Measurements from ENCODE around the gene LPIN1. TPM values are rescaled to one million over a fixed set of nuclear protein-coding genes. Genes with fewer than 3 reads are reported as not detected.

The LPIN1 gene
- total RNA-seq, 4 donors from 2014 or later: 55.2 to 77.0 (median 72.8) TPM

DNA sequence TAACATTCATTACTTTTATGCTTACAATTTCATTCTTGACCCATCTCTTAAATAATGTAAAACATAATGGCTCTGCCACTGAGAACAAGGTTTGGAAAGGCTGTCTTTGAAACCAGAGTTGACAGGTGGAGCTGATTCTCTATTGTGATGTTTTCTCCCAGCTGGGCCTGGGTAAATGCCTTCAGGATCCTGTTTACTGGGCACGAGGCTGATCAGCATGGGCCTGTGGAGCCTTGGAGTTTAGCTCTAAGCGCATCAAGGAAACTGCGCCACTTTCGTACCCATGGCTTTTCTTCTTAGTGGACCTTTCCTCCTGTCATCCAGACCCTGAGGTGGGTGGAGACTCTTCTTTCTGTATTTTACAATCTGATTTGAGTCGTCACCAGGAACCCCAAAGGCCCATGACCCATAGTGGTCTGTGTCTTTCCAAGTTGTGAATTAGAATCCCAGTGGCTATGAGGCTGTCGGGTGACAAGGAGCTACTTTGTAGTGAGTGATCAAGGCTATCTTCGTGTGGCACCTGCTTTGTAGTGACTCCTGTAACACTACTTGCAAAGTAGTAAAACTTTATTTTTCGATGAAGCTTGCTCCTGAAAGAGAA is 123.1 kb downstream of the LPIN1 start:
- no peak for TF ChIP-seq EP300 (IDR thresholded peaks at IDR 0.05)
- no peak for TF ChIP-seq POLR2A (IDR thresholded peaks at IDR 0.05; ENCODE audit: low read depth)
- TF ChIP-seq POLR2AphosphoS5 (IDR thresholded peaks at IDR 0.05): no peak
- TF ChIP-seq, protein P1, sequence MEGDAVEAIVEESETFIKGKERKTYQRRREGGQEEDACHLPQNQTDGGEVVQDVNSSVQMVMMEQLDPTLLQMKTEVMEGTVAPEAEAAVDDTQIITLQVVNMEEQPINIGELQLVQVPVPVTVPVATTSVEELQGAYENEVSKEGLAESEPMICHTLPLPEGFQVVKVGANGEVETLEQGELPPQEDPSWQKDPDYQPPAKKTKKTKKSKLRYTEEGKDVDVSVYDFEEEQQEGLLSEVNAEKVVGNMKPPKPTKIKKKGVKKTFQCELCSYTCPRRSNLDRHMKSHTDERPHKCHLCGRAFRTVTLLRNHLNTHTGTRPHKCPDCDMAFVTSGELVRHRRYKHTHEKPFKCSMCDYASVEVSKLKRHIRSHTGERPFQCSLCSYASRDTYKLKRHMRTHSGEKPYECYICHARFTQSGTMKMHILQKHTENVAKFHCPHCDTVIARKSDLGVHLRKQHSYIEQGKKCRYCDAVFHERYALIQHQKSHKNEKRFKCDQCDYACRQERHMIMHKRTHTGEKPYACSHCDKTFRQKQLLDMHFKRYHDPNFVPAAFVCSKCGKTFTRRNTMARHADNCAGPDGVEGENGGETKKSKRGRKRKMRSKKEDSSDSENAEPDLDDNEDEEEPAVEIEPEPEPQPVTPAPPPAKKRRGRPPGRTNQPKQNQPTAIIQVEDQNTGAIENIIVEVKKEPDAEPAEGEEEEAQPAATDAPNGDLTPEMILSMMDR (IDR thresholded peaks at IDR 0.05): no peak
- WGBS: 93% methylated on average over 8 of the region's 8 CpGs
- H3K9me3 ChIP-seq: no peaks in the 10 kb centered on the region
- peaks cover 0 to 7% (median under 1%) of the 10 kb centered on the region in 4 donors for H3K4me1 ChIP-seq
- no peaks in the 10 kb centered on the region for H3K27me3 ChIP-seq
- H3K36me3 ChIP-seq: no peaks in the 10 kb centered on the region
- intact Hi-C loops (cut with DNase I): loop anchor here (10.0 kb wide), 1 partner anchor 295 kb away; no protein-coding TSS in a partner anchor
- H3K27ac ChIP-seq (replicated peaks in 1 of 4): no peak overlapping the region
- no peak for DNase-seq (ENCODE audit: extremely low spot score)
- H3K4me3 ChIP-seq: no peak overlapping the region

DNA sequence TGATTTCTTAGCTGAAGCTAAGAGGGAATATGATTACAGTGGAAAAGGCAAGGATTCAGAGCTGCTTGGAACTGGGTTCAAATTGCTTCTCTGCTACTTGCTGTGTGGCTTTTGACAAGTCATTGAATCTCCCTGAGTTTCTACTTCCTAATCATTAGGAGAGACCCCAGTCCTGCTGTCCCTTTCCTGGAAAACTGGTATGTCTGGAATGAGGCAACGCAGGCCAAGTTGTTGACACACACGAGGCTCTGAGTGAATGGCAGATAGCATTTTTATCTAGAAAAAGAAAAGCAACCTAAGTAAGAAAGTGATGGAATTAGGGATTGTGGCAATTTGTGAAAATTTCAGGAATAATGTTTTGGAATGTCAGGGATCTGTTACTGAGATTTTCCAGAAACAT is 123.6 kb downstream of the LPIN1 start:
- Histone ChIP-seq H3K4me1 (peaks cover 0 to 7% (median 0%) of the 10 kb centered on the region in 4 donors), H3K27ac (replicated peaks in 1 of 4) (no peak overlapping the region), H3K27me3 (no peaks in the 10 kb centered on the region), H3K36me3 (no peaks in the 10 kb centered on the region), H3K4me3 (no peak overlapping the region), H3K9me3 (no peaks in the 10 kb centered on the region)
- DNase-seq (ENCODE audit: extremely low spot score): no peak
- no peak for TF ChIP-seq POLR2AphosphoS5 (IDR thresholded peaks at IDR 0.05)
- WGBS: 56% methylated on average over 2 of the region's 2 CpGs
- intact Hi-C loops (cut with DNase I): no loop called here

DNA sequence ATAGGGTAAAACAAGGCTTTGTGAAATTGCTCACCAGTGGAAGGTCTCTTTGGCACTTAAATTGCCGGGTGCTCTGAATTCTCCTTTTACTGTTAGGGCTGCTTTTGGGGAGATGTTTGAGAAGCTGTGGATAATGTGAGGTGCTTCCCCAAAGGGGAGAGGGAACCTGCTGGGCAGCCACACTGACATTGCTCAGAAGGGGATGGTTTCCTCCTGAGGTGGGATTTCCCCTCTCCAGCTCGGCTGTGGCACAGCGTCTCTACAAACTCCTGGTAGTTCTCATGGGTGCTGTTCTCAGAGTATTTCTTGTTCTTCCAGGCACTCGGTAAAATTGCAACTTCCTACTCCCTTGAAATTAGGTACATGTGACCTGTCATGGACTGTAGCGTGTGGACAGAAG is 124.2 kb downstream of the LPIN1 start:
- Histone ChIP-seq H3K27ac (replicated peaks in 1 of 4) (no peak overlapping the region), H3K27me3 (no peaks in the 10 kb centered on the region), H3K4me1 (peaks cover 0 to 7% (median 0%) of the 10 kb centered on the region in 4 donors), H3K36me3 (no peaks in the 10 kb centered on the region), H3K9me3 (no peaks in the 10 kb centered on the region), H3K4me3 (no peak overlapping the region)
- 85% methylated on average over 5 of the region's 5 CpGs for WGBS
- TF ChIP-seq POLR2AphosphoS5 (IDR thresholded peaks at IDR 0.05) (no peak), EP300 (IDR thresholded peaks at IDR 0.05) (no peak), POLR2A (IDR thresholded peaks at IDR 0.05; ENCODE audit: low read depth) (no peak)
- TF ChIP-seq, protein P1 (IDR thresholded peaks at IDR 0.05): no peak
- intact Hi-C loops (cut with DNase I): no loop called here
- no peak for DNase-seq (ENCODE audit: extremely low spot score)

- TF ChIP-seq EP300 (IDR thresholded peaks at IDR 0.05): no peak
- TF ChIP-seq POLR2AphosphoS5 (IDR thresholded peaks at IDR 0.05): no peak
- TF ChIP-seq POLR2A (IDR thresholded peaks at IDR 0.05; ENCODE audit: low read depth): no peak
- TF ChIP-seq, protein P1 (IDR thresholded peaks at IDR 0.05): no peak
Observed at GRCh38 chr2:11871421-11871820, 125.0 kb downstream of the LPIN1 start.

GRCh38 chr2:11872247-11872947 is 126.0 kb downstream of the LPIN1 start:
- no peaks in the 10 kb centered on the region for H3K36me3 ChIP-seq
- H3K4me1 ChIP-seq: peaks cover 0 to 7% (median 0%) of the 10 kb centered on the region in 4 donors
- DNase-seq (ENCODE audit: extremely low spot score): no peak
- 37% methylated on average over 5 of the region's 5 CpGs for WGBS
- H3K9me3 ChIP-seq: no peaks in the 10 kb centered on the region
- intact Hi-C loops (cut with DNase I): no loop called here
- no peak overlapping the region for H3K27ac ChIP-seq (replicated peaks in 1 of 4)
- TF ChIP-seq POLR2AphosphoS5 (IDR thresholded peaks at IDR 0.05) (no peak), EP300 (IDR thresholded peaks at IDR 0.05) (no peak), POLR2A (IDR thresholded peaks at IDR 0.05; ENCODE audit: low read depth) (no peak)
- TF ChIP-seq, protein P1 (IDR thresholded peaks at IDR 0.05): no peak
- H3K4me3 ChIP-seq: no peak overlapping the region
- no peaks in the 10 kb centered on the region for H3K27me3 ChIP-seq

More at GRCh38 chr2:11871421-11871820, 125.0 kb downstream of the LPIN1 start:
- Histone ChIP-seq H3K4me1 (peaks cover 0 to 7% (median 0%) of the 10 kb centered on the region in 4 donors), H3K27ac (replicated peaks in 1 of 4) (no peak overlapping the region), H3K9me3 (no peaks in the 10 kb centered on the region), H3K4me3 (no peak overlapping the region), H3K36me3 (no peaks in the 10 kb centered on the region), H3K27me3 (no peaks in the 10 kb centered on the region)
- no peak for DNase-seq (ENCODE audit: extremely low spot score)
- WGBS: 93% methylated on average over 3 of the region's 4 CpGs
- intact Hi-C loops (cut with DNase I): no loop called here

All from esophagus muscularis mucosa (tissue), 4 donors.